ENCODE measurements around the gene KIAA2012. TPM values are rescaled to one million over a fixed set of nuclear protein-coding genes. Genes with fewer than 3 reads are reported as not detected.

Gene KIAA2012
- total and polyA plus RNA-seq, 8 donors: 0.04 to 0.09 TPM; not detected in 6

GRCh38 chr2:202065876-202066275, 7.2 kb upstream of the KIAA2012 start:
- no peak for FAIRE-seq
- intact Hi-C loops (cut with DNase I): no loop called here
- Histone ChIP-seq H3K36me3 (no peaks in the 10 kb centered on the region), H3K9me3 (no peaks in the 10 kb centered on the region), H3K4me3 (no peak overlapping the region), H3K27me3 (no peaks in the 10 kb centered on the region), H3K4me1 (no peaks in the 10 kb centered on the region), H3K27ac (no peak overlapping the region)
- no peak for ATAC-seq
- WGBS, 2 donors: 89 to 94% methylated on average over 3 of the region's 3 CpGs
- DNase-seq: no peak
- TF ChIP-seq CTCF (IDR thresholded peaks at IDR 0.05): no peak

- Histone ChIP-seq H3K4me1 (no peaks in the 10 kb centered on the region), H3K4me3 (no peak overlapping the region), H3K36me3 (no peaks in the 10 kb centered on the region), H3K27me3 (no peaks in the 10 kb centered on the region), H3K9me3 (no peaks in the 10 kb centered on the region), H3K27ac (no peak overlapping the region)
- 60 to 81% methylated on average over 2 of the region's 2 CpGs for WGBS, 2 donors
- no peak for ATAC-seq
- no peak for DNase-seq
- TF ChIP-seq CTCF (IDR thresholded peaks at IDR 0.05): no peak
- intact Hi-C loops (cut with DNase I): no loop called here
- FAIRE-seq: no peak
These were observed 6.2 kb upstream of the KIAA2012 start for GRCh38 chr2:202066875-202067274.

GRCh38 chr2:202067589-202067988, 5.5 kb upstream of the KIAA2012 start:
- Histone ChIP-seq H3K4me1 (no peaks in the 10 kb centered on the region), H3K27ac (no peak overlapping the region), H3K27me3 (no peaks in the 10 kb centered on the region), H3K9me3 (no peaks in the 10 kb centered on the region), H3K4me3 (no peak overlapping the region), H3K36me3 (no peaks in the 10 kb centered on the region)
- intact Hi-C loops (cut with DNase I): no loop called here
- ATAC-seq (no peak), DNase-seq (no peak), FAIRE-seq (no peak)
- no peak for TF ChIP-seq CTCF (IDR thresholded peaks at IDR 0.05)
- 96% methylated on average over 1 of the region's 1 CpG for WGBS, 2 donors

- TF ChIP-seq CTCF (IDR thresholded peaks at IDR 0.05): no peak
- no peaks in the 10 kb centered on the region for H3K27me3 ChIP-seq
- H3K9me3 ChIP-seq: no peaks in the 10 kb centered on the region
- H3K27ac ChIP-seq: no peak overlapping the region
- H3K36me3 ChIP-seq: no peaks in the 10 kb centered on the region
- DNase-seq (no peak), FAIRE-seq (no peak), ATAC-seq (no peak)
- intact Hi-C loops (cut with DNase I): no loop called here
- 79 to 86% methylated on average over 11 of the region's 11 CpGs for WGBS, 2 donors
- H3K4me3 ChIP-seq: no peak overlapping the region
- H3K4me1 ChIP-seq: no peaks in the 10 kb centered on the region
These were observed 3.6 kb upstream of the KIAA2012 start for GRCh38 chr2:202069170-202070067.

GRCh38 chr2:202071107-202071506, 1.9 kb upstream of the KIAA2012 start:
- H3K27me3 ChIP-seq: no peaks in the 10 kb centered on the region
- WGBS, 2 donors: 98 to 100% methylated on average over 2 of the region's 2 CpGs
- no peaks in the 10 kb centered on the region for H3K9me3 ChIP-seq
- H3K4me1 ChIP-seq: no peaks in the 10 kb centered on the region
- no peak for TF ChIP-seq CTCF (IDR thresholded peaks at IDR 0.05)
- no peak for DNase-seq
- intact Hi-C loops (cut with DNase I): no loop called here
- ATAC-seq: no peak
- FAIRE-seq: no peak
- no peaks in the 10 kb centered on the region for H3K36me3 ChIP-seq
- H3K4me3 ChIP-seq: no peak overlapping the region
- no peak overlapping the region for H3K27ac ChIP-seq

All from pancreas (tissue), 10 donors.